Measurements from ENCODE around the gene ROCK2.
A peak's percentile ranks its signal among the peaks of the same experiment; 100 is the strongest.
"Not testable (repeated sequence)": the region's sequence is repeated elsewhere in the genome, so short reads cannot be mapped to it uniquely, and the experiment has no call there.

Gene ROCK2

GRCh38 chr2:11168488-11168887 is 175.9 kb downstream of the ROCK2 start:
- peak in 1 of 2 experiments; percentile 4 for DNase-seq

DNA sequence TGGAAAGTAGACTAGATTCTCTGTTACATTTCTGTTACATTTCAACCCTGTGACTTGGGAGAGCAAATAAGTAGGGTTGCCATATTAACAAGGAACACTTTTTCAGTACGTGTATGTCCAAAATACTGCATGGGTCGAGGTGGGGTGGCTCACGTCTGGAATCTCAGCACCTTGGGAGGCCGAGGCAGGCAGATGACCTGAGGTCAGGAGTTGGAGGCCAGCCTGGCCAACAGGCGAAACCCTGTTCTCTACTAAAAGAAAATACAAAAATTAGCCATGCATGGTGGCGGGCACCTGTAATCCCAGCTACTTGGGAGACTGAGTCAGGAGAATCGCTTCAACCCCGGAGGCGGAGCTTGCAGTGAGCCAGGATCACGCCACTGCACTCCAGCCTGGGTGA is 178.0 kb downstream of the ROCK2 start:
- no peak for DNase-seq

DNA sequence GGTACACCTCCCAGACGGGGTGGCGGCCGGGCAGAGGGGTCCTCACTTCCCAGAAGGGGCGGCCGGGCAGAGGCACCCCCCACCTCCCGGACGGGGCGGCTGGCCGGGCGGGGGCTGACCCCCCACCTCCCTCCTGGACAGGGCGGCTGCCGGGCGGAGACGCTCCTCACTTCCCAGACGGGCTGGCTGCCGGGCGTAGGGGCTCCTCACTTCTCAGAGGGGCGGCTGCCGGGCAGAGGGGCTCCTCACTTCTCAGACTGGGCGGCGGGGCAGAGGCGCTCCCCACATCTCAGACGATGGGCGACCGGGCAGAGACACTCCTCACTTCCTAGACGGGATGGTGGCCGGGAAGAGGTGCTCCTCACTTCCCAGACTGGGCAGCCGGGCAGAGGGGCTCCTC is 179.4 kb downstream of the ROCK2 start:
- DNase-seq = not testable (repeated sequence)

DNA sequence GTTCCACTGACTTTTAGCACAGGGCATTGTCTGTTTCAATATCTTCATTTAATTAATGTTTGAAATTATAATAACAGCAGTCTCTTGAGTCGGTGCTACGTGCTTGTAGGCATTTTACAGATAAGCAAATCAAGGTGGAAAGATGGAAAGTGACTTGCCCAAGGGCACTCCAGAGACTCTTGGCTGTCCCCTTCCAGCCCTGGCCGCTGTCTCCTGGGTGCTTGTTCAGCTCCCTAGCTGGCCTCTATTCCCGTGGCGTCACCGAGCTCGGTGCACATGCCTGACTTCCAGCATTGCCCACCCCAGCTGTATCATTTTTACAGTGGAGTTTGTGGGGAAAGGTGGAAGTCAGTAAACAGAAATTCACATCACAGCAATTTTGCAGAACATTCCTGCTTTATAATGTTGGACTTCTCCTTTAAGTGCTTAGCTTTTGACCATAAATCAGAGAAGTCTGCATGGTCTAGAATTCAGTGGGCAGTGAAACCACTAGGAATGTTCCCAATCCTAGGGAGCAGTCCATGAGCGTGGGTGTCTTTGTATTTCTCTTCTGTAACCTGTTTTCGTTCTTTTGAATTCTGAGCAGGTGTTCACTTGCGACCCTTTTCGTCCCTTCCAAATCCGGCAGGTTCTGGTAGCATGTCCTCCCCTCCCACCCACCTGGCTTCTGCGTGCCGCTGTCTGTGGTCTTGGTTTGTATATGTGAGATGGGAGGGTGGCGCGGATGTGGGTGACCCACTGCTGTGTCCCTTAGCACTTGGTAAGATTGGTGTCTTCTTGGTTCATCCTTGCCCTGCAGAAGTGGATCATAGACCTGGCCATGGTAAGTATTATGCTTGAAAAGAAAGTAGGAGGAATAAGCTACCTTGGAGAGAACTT is 180.8 kb downstream of the ROCK2 start:
- DNase-seq = no peak

GRCh38 chr2:11161747-11162146 is 182.7 kb downstream of the ROCK2 start:
- no peak for DNase-seq

GRCh38 chr2:11160731-11161455 is 183.5 kb downstream of the ROCK2 start:
- DNase-seq = peak; percentile 8 to 12

DNA sequence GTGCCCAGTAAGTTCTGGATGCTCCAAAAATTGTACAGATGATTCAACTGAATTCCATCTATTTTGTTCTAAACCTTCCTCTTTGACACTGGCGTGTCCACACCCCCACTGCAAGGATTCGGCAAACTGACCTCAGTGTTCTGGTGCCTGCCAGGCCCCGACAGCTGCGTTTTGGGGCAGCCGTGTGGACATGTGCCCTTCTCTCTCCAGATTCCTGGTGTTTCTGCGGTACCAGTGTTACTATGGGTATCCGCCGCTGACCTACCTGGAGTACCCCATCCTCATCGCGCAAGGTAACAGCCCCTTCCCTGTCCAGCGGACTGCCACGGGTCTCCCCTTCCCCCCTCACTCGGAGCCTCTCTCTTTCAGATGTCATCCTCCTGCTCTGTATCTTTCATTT is 184.2 kb downstream of the ROCK2 start:
- DNase-seq = no peak

DNA sequence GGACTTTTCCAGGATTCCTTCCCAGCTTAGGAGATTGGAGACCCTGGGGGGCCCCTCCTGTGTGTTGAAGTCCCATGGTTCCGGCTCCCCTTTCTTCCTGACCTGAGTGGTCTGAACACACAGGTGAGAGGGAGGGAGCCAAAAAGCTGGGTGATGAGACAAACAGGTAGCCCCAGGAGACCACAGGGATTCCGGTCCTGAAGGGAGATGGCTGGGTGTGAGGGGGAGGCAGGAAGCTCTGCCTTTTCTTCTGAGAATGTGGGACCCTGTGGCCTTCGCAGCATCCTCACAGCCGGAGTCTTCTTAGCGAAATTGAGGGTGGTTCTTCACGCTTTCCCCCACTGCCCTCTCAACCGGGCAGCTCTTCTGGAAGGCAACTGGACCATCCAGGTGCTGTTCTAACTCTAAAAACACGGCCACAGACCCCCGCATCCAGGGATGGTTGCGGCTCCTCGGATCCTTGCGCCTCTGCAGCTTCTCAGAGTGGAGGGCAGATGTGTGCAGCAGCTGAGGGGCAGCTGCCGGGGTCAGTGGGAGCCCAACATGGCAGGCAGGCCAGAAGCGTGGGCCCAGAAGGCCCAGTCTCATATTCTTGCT is 184.8 kb downstream of the ROCK2 start:
- no peak for DNase-seq

- DNase-seq = no peak
These were observed 185.4 kb downstream of the ROCK2 start for GRCh38 chr2:11158916-11159573.

DNA sequence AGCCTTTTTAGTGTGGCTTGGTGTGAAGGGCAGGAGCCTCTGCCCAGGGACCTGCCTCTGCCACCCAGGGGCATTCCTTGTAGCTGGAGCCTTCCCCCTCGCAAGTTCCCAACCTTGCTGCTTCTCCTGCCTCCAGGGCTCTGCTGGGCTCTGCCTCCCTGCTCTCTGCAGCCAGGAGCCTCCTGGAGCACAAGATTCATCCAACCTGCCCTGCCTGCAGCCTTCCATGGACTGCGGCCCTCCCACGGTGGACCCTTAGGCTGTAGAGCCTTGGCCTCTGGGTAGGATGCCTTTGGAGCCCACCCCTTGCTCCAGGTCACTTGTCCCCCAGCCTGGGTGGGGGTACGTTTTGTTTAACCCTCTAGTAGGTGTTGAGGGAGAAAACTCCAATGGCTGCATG is 186.7 kb downstream of the ROCK2 start:
- DNase-seq = no peak

DNA sequence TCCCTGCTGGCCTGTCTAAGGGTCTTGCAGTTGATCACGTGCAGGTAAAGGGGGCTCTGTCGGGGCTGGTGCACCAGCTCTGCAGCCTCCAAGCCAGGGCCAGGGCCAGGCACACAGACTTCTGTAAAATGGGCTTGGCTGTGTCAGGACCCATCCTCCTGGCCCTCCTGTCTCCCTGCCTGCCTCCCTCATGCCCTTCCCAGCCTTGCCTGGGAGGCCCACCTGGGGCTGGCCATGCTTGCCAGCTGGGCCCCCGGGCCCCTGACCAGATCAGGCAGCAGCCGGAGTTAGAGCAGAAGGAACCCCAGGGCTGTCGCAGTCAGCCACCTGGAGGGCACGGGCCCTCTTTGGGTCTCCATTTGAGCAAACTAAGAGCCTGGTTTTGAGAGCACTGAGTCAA is 187.1 kb downstream of the ROCK2 start:
- DNase-seq = no peak

DNA sequence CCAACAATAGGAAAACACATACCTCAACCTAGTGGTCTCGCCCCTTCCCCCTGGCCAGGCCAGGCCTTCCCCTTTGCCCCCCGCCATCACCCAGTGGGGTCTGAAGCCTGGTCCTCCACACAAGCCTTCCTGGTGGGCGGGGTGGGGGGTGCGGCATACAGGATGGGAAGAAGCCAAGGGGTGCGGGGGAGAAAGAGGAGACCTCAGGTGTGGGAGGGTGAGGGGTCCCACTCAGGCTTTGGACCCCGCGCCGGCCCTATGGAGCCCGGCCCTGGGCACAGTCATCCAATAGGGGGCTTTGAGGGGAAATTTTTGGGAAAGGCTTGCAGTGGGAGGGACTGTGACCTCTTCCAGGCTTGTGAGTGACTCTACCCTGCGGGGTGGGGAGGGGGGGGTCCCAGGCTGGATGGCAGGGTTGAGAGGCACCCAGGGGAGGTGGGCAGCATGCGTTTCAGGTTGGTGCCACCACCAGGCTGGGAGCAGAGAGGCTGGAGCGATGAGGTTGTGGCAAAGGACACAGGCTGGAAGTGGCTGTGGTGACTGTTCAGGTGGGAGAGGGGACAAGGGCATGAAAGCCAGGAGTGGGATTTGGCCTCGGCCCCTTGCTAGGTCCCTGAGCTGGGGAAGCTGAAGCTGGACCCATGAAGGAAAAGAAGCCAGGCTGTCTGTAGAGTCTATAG is 187.9 kb downstream of the ROCK2 start:
- DNase-seq = no peak

DNA sequence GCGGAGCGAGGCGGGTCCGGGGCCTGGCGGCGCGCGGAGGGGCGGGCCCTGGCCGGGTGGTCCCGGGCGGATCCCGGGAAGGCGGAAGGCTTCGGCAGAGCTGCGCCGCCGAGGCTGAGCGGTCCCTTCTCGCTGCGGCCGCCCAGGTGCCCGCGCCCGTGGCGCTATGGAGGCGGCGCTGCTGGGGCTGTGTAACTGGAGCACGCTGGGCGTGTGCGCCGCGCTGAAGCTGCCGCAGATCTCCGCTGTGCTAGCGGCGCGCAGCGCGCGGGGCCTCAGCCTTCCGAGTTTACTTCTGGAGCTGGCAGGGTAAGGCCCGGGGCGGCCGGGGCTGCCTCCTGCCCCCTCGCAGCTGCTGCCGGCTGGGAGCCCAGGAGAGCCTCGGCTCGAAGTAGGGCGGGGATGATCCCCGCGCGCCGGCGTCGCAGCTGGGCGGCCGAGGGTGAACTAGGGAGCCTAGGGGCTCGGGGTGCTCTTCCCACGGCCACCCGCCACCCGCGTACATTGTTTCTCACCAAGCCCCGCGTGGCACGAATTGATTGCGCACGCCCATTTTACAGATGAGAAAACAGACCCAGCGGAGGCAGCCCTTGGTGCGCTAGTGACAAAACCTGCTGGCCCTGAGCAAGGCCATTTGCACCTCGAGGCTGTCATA is 188.9 kb downstream of the ROCK2 start, which contains the start of gene SLC66A3:
Gene SLC66A3, plus strand, starts transcription at position 87 of the 655 bp plus-strand sequence. Its CDS starts 80 bp downstream, at position 167.
- DNase-seq = peak; percentile 68 to 78

- DNase-seq = peak; percentile 76 to 87
These were observed 189.5 kb downstream of the ROCK2 start for GRCh38 chr2:11154923-11155380.

DNA sequence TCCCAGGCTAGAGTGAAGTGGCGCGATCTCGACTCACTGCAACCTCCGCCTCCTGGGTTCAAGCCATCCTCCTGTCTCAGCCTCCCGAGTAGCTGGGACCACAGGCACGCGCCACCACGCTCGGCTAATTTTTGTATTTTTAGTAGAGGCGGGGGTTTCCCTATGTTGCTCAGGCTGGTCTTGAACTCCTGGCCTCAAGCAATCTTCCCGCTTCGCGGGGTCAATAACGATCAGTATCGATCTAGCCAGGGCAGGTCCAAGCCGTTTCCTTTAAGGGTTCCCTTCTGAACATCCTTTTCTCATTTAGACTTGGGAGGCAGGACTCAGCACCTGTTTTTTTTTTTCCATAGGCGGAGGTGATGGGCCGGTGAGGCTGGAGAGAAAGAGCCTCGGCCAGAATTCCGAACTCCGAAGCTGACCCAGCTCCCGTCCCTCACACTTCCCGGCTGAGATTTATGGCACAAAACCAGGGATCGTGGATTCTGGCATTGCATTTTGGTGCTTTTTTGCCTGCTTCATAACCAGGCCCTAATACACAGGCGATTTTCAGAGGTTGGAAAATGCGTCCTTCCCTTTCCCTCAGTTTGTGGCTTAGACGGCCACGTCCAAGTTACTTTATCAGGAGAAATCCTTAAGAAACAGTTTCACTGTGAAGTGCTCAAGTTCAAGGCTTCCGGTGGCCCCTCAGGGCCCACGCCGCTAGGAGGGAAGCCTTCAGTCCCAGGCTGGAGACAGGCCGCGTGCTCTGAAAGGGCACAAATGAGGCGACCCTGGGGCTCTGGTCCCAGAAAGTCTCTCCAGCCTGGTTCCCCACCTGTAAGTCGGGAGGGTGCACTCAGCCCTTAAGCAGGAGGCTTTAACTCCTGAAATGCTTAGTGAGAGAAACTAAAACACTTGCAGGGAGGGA is 190.2 kb downstream of the ROCK2 start:
- no peak for DNase-seq

DNA sequence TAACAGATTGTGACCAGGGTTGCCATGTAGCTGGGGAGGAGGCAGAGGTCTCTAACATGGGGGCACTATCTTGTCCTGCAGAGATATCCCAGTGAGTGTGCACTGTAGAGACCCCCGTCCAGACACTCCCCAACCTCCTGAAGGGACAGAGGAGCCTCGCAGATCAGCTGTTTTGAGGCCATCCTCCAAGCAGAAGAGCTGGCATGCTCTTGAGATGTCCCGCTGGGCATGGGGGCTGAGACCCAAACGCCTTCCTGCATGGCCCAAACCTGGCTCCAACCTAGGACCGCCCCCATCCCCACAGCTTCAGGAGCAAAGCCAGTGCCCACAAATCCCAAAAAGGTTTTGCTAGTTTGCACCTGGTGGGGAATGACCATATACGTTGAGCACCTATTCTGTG is 191.8 kb downstream of the ROCK2 start:
- DNase-seq = no peak

- DNase-seq = no peak
These were observed 197.2 kb downstream of the ROCK2 start for GRCh38 chr2:11147263-11147662.

DNA sequence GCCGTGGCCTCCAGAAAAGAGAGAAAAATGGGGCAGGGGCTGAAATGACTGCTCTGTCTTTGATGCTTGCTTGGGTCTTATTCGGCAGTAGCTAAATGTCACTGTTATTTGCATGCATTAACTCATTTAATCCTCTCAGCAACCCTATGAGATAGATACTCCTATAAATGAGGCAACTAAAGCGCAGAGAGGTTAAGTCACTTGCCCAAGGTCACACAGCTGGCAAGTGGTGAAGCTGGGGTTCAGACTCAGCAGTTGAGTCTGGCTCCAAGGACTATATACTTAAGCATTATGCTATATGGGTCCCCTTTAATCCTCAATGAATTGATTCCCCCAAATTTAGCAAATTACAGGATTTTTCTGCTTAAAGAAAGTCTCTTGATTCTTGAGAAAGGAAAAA is 198.4 kb downstream of the ROCK2 start:
- DNase-seq = no peak

GRCh38 chr2:11145350-11145749 is 199.1 kb downstream of the ROCK2 start:
- no peak for DNase-seq

DNA sequence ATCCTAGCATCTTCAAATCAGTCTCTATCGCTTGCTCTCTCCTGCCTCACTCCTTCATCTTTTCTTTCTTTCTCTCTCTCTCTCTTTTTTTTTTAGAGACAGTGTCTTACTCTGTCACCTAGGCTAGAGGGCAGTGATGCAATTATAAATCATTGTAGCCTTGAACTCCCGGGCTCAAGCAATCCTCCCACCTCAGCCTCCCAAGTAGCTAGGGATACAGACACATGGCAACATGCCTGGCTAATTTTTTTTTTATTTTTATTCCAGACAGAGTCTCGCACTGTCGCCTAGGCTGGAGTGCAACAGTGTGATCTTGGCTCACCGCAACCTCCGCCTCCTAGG is 199.7 kb downstream of the ROCK2 start:
- DNase-seq = no peak

All from AML-193 (cell line).